Gastrocnemius medialis (tissue), 4 donors: ENCODE data around the gene WDR7. TPM values are rescaled to one million over a fixed set of nuclear protein-coding genes. Genes with fewer than 3 reads are reported as not detected.

Experiments
- ATAC-seq, 2 donors: fragments of 150-250 bp; one replicate each; pipeline ENCODE4 v1.9.1; 2016
- DNase-seq, 2 donors: peaks; one replicate each; pipeline ENCODE4 v3.0.0-alpha.2; 2019
- H3K27ac ChIP-seq, 4 donors: fragments of 200-600 bp; sonication (generic); 1 replicate in 1 of 4; 2 replicates in 3 of 4; pipeline ENCODE4 v1.5.1; 2016 to 2018; ENCODE audit warnings: mild to moderate bottlenecking in 2 of 4, moderate library complexity in 1 of 4
- H3K27me3 ChIP-seq, 3 donors: fragments of 200-600 bp; sonication (generic) in 2 of 3; 1 replicate in 1 of 3; 2 replicates in 2 of 3; pipeline versions ENCODE4 v1.5.1 to v1.6.0; 2016 to 2019; ENCODE audit warnings: mild to moderate bottlenecking in 1 of 3, moderate library complexity in 1 of 3
- H3K36me3 ChIP-seq, 2 donors: fragments of 200-600 bp; sonication (generic) in 1 of 2; one replicate each; pipeline ENCODE4 v1.5.1; 2017 to 2018
- H3K4me1 ChIP-seq, 2 donors: fragments of 200-600 bp; sonication (generic) in 1 of 2; one replicate each; pipeline ENCODE4 v1.5.1; 2016 to 2017; ENCODE audit warnings: mild to moderate bottlenecking in 2 of 2
- H3K4me3 ChIP-seq, 4 donors: fragments of 200-600 bp; sonication (generic) in 3 of 4; 1 replicate in 1 of 4; 2 replicates in 3 of 4; pipeline ENCODE4 v1.5.1; 2016 to 2019; ENCODE audit warnings: mild to moderate bottlenecking in 2 of 4
- H3K9me3 ChIP-seq, 3 donors: fragments of 200-600 bp; sonication (generic) in 2 of 3; 1 replicate in 1 of 3; 2 replicates in 2 of 3; pipeline ENCODE4 v1.5.1; 2016 to 2019
- POLR2A ChIP-seq, 2 donors: fragments of 450-650 bp; IDR thresholded peaks; one replicate each; pipeline ENCODE4 v1.6.1; 2017; ENCODE audit warnings: antibody characterized with exemption in 2 of 2, mild to moderate bottlenecking in 2 of 2, moderate library complexity in 2 of 2
- in situ Hi-C, 4 donors: fragments of 200-750 bp; cut with MboI; loops; one replicate each; pipeline versions ENCODE4 v1.15.0 to v1.8.0; 2017; ENCODE audit warnings: low sequenced_read_pairs in 4 of 4
- intact Hi-C: fragments of 100-400 bp; cut with DNase I; formaldehyde crosslinking; loops from one replicate; pipeline ENCODE4 v1.15.1; 2023; ENCODE audit warnings: low total_unique reads
- total RNA-seq, 4 donors: library from RNA; depleted of rRNA; stranded (reverse); fragments of >200 nt; gene quantifications; one replicate each; pipeline versions ENCODE4 v1.1.0 to v1.2.3, GENCODE V29; 2016
- TF ChIP-seq, protein P1 (sequence below), 5 experiments: fragments of 450-650 bp in 3 of 5; fragments of 200-600 bp in 2 of 5; sonication (generic) in 2 of 5; IDR thresholded peaks in 4 of 5; conservative IDR thresholded peaks in 1 of 5; 1 replicate in 4 of 5; 2 replicates in 1 of 5; pipeline ENCODE4 v1.5.1; 2016 to 2019; ENCODE audit warnings: antibody characterized with exemption in 5 of 5, mild to moderate bottlenecking in 3 of 5, moderate library complexity in 3 of 5

The WDR7 gene
- total RNA-seq, 4 donors from 2014 or later = 20.5 to 24.2 (median 21.8) TPM

DNA sequence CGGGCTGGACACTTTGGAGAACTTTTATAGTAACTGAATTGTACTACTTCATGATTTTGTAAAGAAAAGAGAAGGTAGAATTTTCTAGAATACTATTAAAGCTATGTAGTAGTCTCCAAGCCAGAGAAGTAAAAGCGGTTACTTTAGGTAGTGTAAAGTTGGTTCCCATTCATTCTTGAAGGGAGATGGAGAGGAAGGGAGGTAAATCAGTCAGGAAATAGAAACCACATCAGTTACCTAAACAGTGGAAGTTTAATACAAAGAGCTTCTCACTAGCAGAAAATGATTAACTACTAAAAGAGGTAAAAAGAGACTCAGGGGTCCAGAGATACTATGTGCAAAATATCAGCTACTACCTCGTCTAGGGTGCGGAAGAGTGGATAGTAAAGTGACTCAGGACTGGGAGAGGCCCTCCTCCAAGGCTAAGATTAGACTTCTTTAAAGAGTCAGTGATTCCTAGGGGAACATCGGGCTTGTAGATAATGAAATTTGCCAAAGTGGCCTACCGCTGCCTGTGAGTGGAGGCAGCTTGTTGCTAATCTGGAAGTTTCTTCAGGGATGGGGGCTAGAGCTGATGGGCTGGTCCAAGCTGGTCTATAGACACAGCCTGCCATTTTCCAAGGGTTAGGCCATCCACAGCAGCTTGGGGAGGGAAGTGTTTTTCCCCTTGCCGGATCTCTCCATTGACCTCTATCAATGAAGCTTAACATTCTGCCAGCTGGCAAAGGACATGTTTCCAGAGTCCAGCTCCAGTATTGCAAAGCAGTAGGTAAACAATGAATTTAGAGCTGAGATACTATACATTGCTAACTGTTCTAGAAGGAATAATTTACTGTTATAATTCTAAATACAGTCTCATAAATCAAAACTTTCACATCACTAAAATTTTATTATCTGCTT is 249.3 kb downstream of the WDR7 start:
- intact Hi-C loops = no loop called here
- H3K4me1 ChIP-seq = peaks cover 5 to 6% of the 10 kb centered on the region in 2 donors
- H3K4me3 ChIP-seq = no peak overlapping the region
- in situ Hi-C loops = no loop called here
- DNase-seq = no peak
- H3K36me3 ChIP-seq = no peaks in the 10 kb centered on the region
- TF ChIP-seq, protein P1, sequence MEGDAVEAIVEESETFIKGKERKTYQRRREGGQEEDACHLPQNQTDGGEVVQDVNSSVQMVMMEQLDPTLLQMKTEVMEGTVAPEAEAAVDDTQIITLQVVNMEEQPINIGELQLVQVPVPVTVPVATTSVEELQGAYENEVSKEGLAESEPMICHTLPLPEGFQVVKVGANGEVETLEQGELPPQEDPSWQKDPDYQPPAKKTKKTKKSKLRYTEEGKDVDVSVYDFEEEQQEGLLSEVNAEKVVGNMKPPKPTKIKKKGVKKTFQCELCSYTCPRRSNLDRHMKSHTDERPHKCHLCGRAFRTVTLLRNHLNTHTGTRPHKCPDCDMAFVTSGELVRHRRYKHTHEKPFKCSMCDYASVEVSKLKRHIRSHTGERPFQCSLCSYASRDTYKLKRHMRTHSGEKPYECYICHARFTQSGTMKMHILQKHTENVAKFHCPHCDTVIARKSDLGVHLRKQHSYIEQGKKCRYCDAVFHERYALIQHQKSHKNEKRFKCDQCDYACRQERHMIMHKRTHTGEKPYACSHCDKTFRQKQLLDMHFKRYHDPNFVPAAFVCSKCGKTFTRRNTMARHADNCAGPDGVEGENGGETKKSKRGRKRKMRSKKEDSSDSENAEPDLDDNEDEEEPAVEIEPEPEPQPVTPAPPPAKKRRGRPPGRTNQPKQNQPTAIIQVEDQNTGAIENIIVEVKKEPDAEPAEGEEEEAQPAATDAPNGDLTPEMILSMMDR (IDR thresholded peaks at IDR 0.05 in 4 of 5, conservative IDR thresholded peaks at IDR 0.05 in 1 of 5) = no peak
- no peak for TF ChIP-seq POLR2A (IDR thresholded peaks at IDR 0.05)
- ATAC-seq = no peak
- no peaks in the 10 kb centered on the region for H3K27me3 ChIP-seq
- no peaks in the 10 kb centered on the region for H3K9me3 ChIP-seq
- H3K27ac ChIP-seq = peak overlapping the region in 1 of 4 donors; percentile 8

DNA sequence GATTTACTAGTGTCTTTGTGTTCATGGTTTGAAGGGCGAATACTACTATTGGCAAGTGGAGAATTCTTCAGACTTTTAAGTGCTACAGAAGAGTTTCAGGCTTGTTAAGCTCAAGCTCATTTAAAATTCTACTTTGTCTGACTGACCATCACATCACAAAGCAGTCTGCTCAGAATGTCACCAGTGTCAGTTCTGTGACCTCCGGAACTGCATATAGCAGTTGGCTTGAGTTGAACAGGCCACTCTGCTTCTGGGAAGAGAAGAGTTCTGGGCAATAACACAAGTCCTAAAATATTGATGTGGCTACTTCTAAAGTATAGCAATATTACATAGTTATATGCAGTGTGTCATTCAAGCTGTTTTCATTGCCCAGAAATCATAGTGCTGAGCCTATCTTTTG is 250.8 kb downstream of the WDR7 start:
- DNase-seq (no peak), ATAC-seq (no peak)
- Histone ChIP-seq H3K36me3 (no peaks in the 10 kb centered on the region), H3K27ac (no peak overlapping the region), H3K9me3 (no peaks in the 10 kb centered on the region), H3K4me1 (peaks cover 5 to 6% of the 10 kb centered on the region in 2 donors), H3K4me3 (no peak overlapping the region), H3K27me3 (no peaks in the 10 kb centered on the region)
- intact Hi-C loops = no loop called here
- in situ Hi-C loops = no loop called here
- TF ChIP-seq, protein P1 (IDR thresholded peaks at IDR 0.05 in 4 of 5, conservative IDR thresholded peaks at IDR 0.05 in 1 of 5) = no peak
- no peak for TF ChIP-seq POLR2A (IDR thresholded peaks at IDR 0.05)

DNA sequence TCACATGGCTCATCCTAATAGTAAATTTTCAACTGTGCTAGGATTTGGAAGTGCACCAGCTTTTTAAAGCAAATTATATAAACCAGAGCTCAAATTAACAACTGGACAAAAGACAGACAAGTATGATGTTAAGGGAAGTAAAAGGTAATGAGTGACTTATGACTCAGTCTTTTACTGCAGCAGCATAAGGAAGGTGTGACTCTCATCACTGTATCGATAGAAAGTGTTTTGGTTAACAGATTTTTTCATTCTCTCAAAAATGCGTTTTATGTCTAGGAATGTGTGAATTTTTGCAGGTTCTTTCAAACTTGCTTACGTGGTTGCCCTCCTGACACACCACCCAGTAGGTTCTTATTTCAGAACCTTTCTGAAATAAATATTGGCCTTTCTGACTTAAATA is 251.5 kb downstream of the WDR7 start:
- H3K27me3 ChIP-seq = no peaks in the 10 kb centered on the region
- H3K9me3 ChIP-seq = no peaks in the 10 kb centered on the region
- TF ChIP-seq, protein P1 (IDR thresholded peaks at IDR 0.05 in 4 of 5, conservative IDR thresholded peaks at IDR 0.05 in 1 of 5) = no peak
- no peak for TF ChIP-seq POLR2A (IDR thresholded peaks at IDR 0.05)
- intact Hi-C loops = no loop called here
- peaks cover 5 to 6% of the 10 kb centered on the region in 2 donors for H3K4me1 ChIP-seq
- no peaks in the 10 kb centered on the region for H3K36me3 ChIP-seq
- ATAC-seq (no peak), DNase-seq (no peak)
- H3K27ac ChIP-seq = no peak overlapping the region
- no peak overlapping the region for H3K4me3 ChIP-seq
- in situ Hi-C loops = no loop called here

GRCh38 chr18:56903686-56904085 is 252.5 kb downstream of the WDR7 start:
- TF ChIP-seq, protein P1 (IDR thresholded peaks at IDR 0.05 in 4 of 5, conservative IDR thresholded peaks at IDR 0.05 in 1 of 5) = no peak
- TF ChIP-seq POLR2A (IDR thresholded peaks at IDR 0.05) = no peak
- Histone ChIP-seq H3K4me3 (no peak overlapping the region), H3K9me3 (no peaks in the 10 kb centered on the region), H3K36me3 (no peaks in the 10 kb centered on the region), H3K27ac (no peak overlapping the region), H3K4me1 (peaks cover 5 to 6% of the 10 kb centered on the region in 2 donors), H3K27me3 (no peaks in the 10 kb centered on the region)
- ATAC-seq (no peak), DNase-seq (no peak)
- intact Hi-C loops (no loop called here), in situ Hi-C loops (no loop called here)
